Measurements from ENCODE around the gene RABAC1. TPM values are rescaled to one million over a fixed set of nuclear protein-coding genes. Genes with fewer than 3 reads are reported as not detected.
A peak's percentile ranks its signal among the peaks of the same experiment; 100 is the strongest.

The RABAC1 gene
- total and polyA plus RNA-seq, 3 experiments from 2014 or later = 74.7 to 220 (median 83.3) TPM

DNA sequence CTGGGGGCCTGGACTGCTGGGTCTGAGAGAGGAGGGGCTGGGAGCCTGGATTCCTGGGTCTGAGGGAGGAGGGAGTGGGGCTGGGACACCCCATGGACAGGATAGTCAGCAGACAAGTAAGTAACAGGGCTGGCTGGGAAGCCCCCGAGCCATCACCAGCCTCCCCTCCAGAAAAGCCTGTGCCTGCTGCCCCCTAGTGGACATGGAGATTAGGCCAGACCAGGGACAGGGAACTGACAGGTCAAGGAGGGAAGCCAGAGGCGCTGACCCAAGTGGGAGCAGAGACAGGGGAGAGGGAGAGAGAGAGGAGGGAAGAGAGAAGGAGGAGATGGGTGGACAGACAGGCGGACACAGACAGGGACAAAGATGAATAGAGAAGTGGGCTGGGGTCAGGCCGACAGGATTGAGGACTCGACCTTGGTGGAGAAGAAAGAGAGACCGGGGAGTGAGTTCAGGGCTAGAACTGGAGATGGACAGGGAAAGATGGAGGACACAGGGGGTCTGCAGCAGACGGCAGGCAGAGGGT, 24.2 kb downstream of the RABAC1 start:
- peaks cover 48% of the 10 kb centered on the region for H3K4me1 ChIP-seq (ENCODE audit: insufficient read depth, low read length)
- H3K9me3 ChIP-seq (ENCODE audit: low read length) = no peaks in the 10 kb centered on the region

DNA sequence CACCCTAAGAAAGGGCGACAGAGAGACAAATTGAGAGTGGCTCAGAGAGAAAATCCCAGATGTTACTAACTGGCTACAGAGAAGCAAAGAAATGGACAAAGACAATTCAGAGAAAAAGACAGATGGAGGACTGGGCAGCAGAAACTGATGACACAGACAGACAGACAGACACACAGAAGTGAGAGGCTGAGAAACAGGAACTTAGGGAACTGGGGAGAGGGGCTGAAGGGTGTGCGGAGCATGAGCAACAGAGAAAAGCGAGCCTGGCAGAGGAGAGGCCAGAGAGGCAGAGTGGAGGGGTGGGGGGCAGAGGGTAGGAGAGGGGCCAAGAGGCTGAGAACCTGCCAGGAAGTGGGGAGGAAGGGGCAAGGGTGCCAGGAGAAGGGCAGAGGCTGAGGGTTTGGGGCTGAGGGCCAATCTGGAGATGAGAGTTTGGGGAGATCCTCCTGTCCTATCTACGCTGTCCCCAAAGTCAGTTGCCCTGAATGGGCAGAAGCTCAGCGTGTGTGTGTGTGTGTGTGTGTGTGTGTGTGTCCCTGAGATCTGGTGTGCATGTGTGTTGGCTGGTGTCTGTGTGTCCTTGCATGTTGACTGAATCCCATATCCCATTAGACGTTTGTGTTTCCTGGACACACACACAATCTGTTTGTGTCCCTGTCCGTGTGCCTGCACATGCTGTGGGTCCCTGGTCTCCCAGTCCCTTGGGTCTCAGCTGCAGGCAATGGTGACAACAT, 25.3 kb downstream of the RABAC1 start:
- Mint-ChIP-seq H3K27ac (peak overlapping the region; percentile 41 to 94 (median 89)), H3K9me3 (no peaks in the 10 kb centered on the region), H3K27me3 (peaks cover 7 to 11% of the 10 kb centered on the region in 2 donors), H3K36me3 (peaks cover 0 to 3% (median 0%) of the 10 kb centered on the region in 3 donors), H3K4me3 (no peak overlapping the region), H3K4me1 (peaks cover 53 to 70% (median 53%) of the 10 kb centered on the region in 3 donors)
- Histone ChIP-seq H3K9me3 (ENCODE audit: low read length) (no peaks in the 10 kb centered on the region), H3K27ac (ENCODE audit: low read depth, low read length) (no peak overlapping the region), H3K4me1 (ENCODE audit: insufficient read depth, low read length) (peaks cover 56% of the 10 kb centered on the region), H3K27me3 (ENCODE audit: insufficient read depth, low read length, poor library complexity, severe bottlenecking) (peaks cover 8% of the 10 kb centered on the region), H3K36me3 (ENCODE audit: insufficient read depth, low read length) (no peaks in the 10 kb centered on the region), H3K4me3 (ENCODE audit: low read length) (no peak overlapping the region)
- no peak for DNase-seq
- POLR2A ChIA-PET = no interaction called here
- CTCF ChIA-PET = interaction anchor here (0.6 to 3.5 kb wide), 9 partner anchors 9 to 74 kb away, joined by 3 to 27 read pairs (median 4); partner anchors contain the start of gene RPS19

More for the DNA sequence above, 24.2 kb downstream of the RABAC1 start:
- no peak overlapping the region for H3K27ac ChIP-seq (ENCODE audit: low read depth, low read length)
- peak; percentile 60 to 85 (median 71) for DNase-seq
- peaks cover 8% of the 10 kb centered on the region for H3K27me3 ChIP-seq (ENCODE audit: insufficient read depth, low read length, poor library complexity, severe bottlenecking)
- no peaks in the 10 kb centered on the region for H3K36me3 ChIP-seq (ENCODE audit: insufficient read depth, low read length)
- POLR2A ChIA-PET = no interaction called here
- H3K4me1 Mint-ChIP-seq = peaks cover 44 to 59% (median 44%) of the 10 kb centered on the region in 3 donors
- H3K4me3 Mint-ChIP-seq = peak overlapping the region in 4 of 7 donors; percentile 4 to 48 (median 15)
- no peak overlapping the region for H3K4me3 ChIP-seq (ENCODE audit: low read length)
- H3K27me3 Mint-ChIP-seq = peaks cover 7 to 11% of the 10 kb centered on the region in 2 donors
- CTCF ChIA-PET = interaction anchor here (1.0 to 3.5 kb wide), 5 partner anchors 11 to 75 kb away, joined by 3 to 27 read pairs (median 5); partner anchors contain the start of gene RPS19
- no peaks in the 10 kb centered on the region for H3K9me3 Mint-ChIP-seq
- peak overlapping the region; percentile 41 to 95 (median 88) for H3K27ac Mint-ChIP-seq
- H3K36me3 Mint-ChIP-seq = no peaks in the 10 kb centered on the region

- peaks cover 58% of the 10 kb centered on the region for H3K4me1 ChIP-seq (ENCODE audit: insufficient read depth, low read length)
- Mint-ChIP-seq H3K4me3 (no peak overlapping the region), H3K4me1 (peaks cover 56 to 68% (median 57%) of the 10 kb centered on the region in 3 donors), H3K9me3 (no peaks in the 10 kb centered on the region), H3K27ac (peak overlapping the region in 5 of 8 donors; percentile 65 to 91 (median 75)), H3K36me3 (peaks cover 0 to 5% (median 0%) of the 10 kb centered on the region in 3 donors), H3K27me3 (peaks cover 7 to 11% of the 10 kb centered on the region in 2 donors)
- DNase-seq = no peak
- no peaks in the 10 kb centered on the region for H3K36me3 ChIP-seq (ENCODE audit: insufficient read depth, low read length)
- H3K4me3 ChIP-seq (ENCODE audit: low read length) = no peak overlapping the region
- no peaks in the 10 kb centered on the region for H3K9me3 ChIP-seq (ENCODE audit: low read length)
- no peak overlapping the region for H3K27ac ChIP-seq (ENCODE audit: low read depth, low read length)
- CTCF ChIA-PET = interaction anchor here (3.5 kb wide), 1 partner anchor 59 kb away, joined by 27 read pairs; no protein-coding TSS in a partner anchor
- POLR2A ChIA-PET = no interaction called here
- H3K27me3 ChIP-seq (ENCODE audit: insufficient read depth, low read length, poor library complexity, severe bottlenecking) = peaks cover 8% of the 10 kb centered on the region
Observed at GRCh38 chr19:41932720-41933332, 26.3 kb downstream of the RABAC1 start.

GRCh38 chr19:41932259-41932719, 26.8 kb downstream of the RABAC1 start:
- Histone ChIP-seq H3K4me1 (ENCODE audit: insufficient read depth, low read length) (peaks cover 58% of the 10 kb centered on the region), H3K4me3 (ENCODE audit: low read length) (no peak overlapping the region), H3K27me3 (ENCODE audit: insufficient read depth, low read length, poor library complexity, severe bottlenecking) (peaks cover 8% of the 10 kb centered on the region), H3K27ac (ENCODE audit: low read depth, low read length) (no peak overlapping the region), H3K36me3 (ENCODE audit: insufficient read depth, low read length) (no peaks in the 10 kb centered on the region), H3K9me3 (ENCODE audit: low read length) (no peaks in the 10 kb centered on the region)
- H3K4me1 Mint-ChIP-seq = peaks cover 51 to 62% (median 53%) of the 10 kb centered on the region in 3 donors
- CTCF ChIA-PET = interaction anchor here (3.5 kb wide), 1 partner anchor 58 kb away, joined by 27 read pairs; no protein-coding TSS in a partner anchor
- H3K27me3 Mint-ChIP-seq = peaks cover 7 to 11% of the 10 kb centered on the region in 2 donors
- peak overlapping the region in 4 of 8 donors; percentile 13 to 82 (median 70) for H3K27ac Mint-ChIP-seq
- POLR2A ChIA-PET = interaction anchor here (0.6 kb wide), 1 partner anchor 158 kb away, joined by 5 read pairs; no protein-coding TSS in a partner anchor
- DNase-seq = no peak
- H3K9me3 Mint-ChIP-seq = no peaks in the 10 kb centered on the region
- peaks cover 0 to 5% (median 0%) of the 10 kb centered on the region in 3 donors for H3K36me3 Mint-ChIP-seq
- H3K4me3 Mint-ChIP-seq = no peak overlapping the region

DNA sequence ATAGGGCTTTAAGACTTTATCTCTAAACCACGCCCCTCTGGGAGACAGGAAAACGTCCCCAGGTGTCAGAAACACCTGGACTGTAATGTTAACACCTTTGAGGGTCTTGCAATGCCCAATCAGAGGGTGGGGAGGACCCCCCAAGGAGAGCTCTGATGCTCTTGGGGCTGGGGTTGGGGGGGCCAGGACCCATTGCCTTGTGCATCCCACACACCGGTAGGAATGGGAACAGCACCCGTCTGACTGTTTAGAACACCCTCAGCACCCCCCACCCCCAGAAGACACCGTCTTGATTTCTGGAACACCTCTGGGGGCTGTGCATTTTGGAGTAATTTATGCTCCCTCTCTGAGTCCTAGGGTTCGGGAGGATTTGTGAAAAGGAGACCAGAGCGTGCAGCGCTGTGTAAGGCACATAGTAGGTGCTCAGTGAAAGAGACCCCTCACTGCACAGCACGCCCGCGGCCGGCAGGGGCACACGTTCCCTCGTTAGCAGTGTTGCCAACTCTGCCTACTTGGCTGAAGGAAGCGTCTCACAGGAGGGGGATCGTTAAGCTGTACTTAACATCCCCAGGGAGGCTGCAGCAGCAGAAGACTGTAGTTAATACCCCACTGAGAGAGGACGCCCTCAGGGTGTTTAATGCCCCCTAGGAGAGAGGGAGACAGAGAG, 28.1 kb downstream of the RABAC1 start:
- ChIA-PET CTCF (interaction anchor here (0.6 to 5.1 kb wide), 6 partner anchors 10 to 62 kb away, joined by 3 to 30 read pairs (median 3); no protein-coding TSS in a partner anchor), POLR2A (interaction anchor here (0.9 to 1.0 kb wide), 2 partner anchors 9 to 19 kb away, joined by 3 to 4 read pairs; no protein-coding TSS in a partner anchor)
- Mint-ChIP-seq H3K4me3 (peak overlapping the region in 2 of 7 donors; percentile 44 to 72), H3K9me3 (no peaks in the 10 kb centered on the region), H3K4me1 (peaks cover 42 to 51% (median 45%) of the 10 kb centered on the region in 3 donors), H3K36me3 (peaks cover 0 to 5% (median 0%) of the 10 kb centered on the region in 3 donors), H3K27ac (peak overlapping the region in 5 of 8 donors; percentile 20 to 79 (median 40)), H3K27me3 (peaks cover 5 to 7% of the 10 kb centered on the region in 2 donors)
- peaks cover 48% of the 10 kb centered on the region for H3K4me1 ChIP-seq (ENCODE audit: insufficient read depth, low read length)
- no peak overlapping the region for H3K27ac ChIP-seq (ENCODE audit: low read depth, low read length)
- no peak for DNase-seq
- H3K4me3 ChIP-seq (ENCODE audit: low read length) = no peak overlapping the region
- H3K36me3 ChIP-seq (ENCODE audit: insufficient read depth, low read length) = no peaks in the 10 kb centered on the region
- H3K9me3 ChIP-seq (ENCODE audit: low read length) = no peaks in the 10 kb centered on the region
- H3K27me3 ChIP-seq (ENCODE audit: insufficient read depth, low read length, poor library complexity, severe bottlenecking) = peaks cover 5% of the 10 kb centered on the region

DNA sequence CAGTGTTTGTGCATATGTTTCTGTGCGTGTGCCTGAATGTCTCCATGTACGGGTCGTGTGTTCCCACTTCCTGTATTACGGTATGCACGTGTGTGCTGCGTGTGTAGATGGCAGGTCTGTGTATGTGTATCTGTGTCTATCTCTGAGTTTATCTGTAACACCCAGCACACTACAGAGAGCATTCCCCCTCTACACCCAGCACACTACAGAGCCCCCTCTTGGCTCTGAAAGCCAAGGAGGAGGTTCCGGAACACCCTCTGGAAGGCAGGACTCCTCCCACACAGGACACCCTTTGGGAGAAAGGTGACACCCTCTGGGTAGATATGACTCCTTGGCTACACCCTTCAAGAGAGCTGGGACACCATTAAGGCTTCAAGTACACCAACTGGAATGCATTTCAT, 28.8 kb downstream of the RABAC1 start:
- Histone ChIP-seq H3K27ac (ENCODE audit: low read depth, low read length) (no peak overlapping the region), H3K9me3 (ENCODE audit: low read length) (no peaks in the 10 kb centered on the region), H3K27me3 (ENCODE audit: insufficient read depth, low read length, poor library complexity, severe bottlenecking) (peaks cover 1% of the 10 kb centered on the region), H3K36me3 (ENCODE audit: insufficient read depth, low read length) (no peaks in the 10 kb centered on the region), H3K4me1 (ENCODE audit: insufficient read depth, low read length) (peaks cover 43% of the 10 kb centered on the region), H3K4me3 (ENCODE audit: low read length) (no peak overlapping the region)
- ChIA-PET CTCF (interaction anchor here (0.8 to 5.1 kb wide), 8 partner anchors 13 to 70 kb away, joined by 3 to 30 read pairs (median 4); partner anchors contain the start of gene RPS19), POLR2A (interaction anchor here (0.9 to 1.6 kb wide), 3 partner anchors 15 to 21 kb away, joined by 4 to 8 read pairs (median 8); no protein-coding TSS in a partner anchor)
- Mint-ChIP-seq H3K4me1 (peaks cover 40 to 47% (median 43%) of the 10 kb centered on the region in 3 donors), H3K27me3 (peaks cover 3 to 6% of the 10 kb centered on the region in 2 donors), H3K9me3 (no peaks in the 10 kb centered on the region), H3K36me3 (peaks cover 0 to 5% (median 0%) of the 10 kb centered on the region in 3 donors), H3K27ac (peak overlapping the region in 5 of 8 donors; percentile 16 to 79 (median 25)), H3K4me3 (peak overlapping the region in 6 of 7 donors; percentile 36 to 65 (median 52))
- DNase-seq = no peak

- Mint-ChIP-seq H3K9me3 (no peaks in the 10 kb centered on the region), H3K27ac (peak overlapping the region in 4 of 8 donors; percentile 10 to 92 (median 73)), H3K36me3 (peaks cover 0 to 5% (median 0%) of the 10 kb centered on the region in 3 donors), H3K4me3 (peak overlapping the region in 6 of 7 donors; percentile 36 to 94 (median 87)), H3K27me3 (no peaks in the 10 kb centered on the region), H3K4me1 (peaks cover 33 to 40% (median 36%) of the 10 kb centered on the region in 3 donors)
- peak in 1 of 5 donors; percentile 43 for DNase-seq
- POLR2A ChIA-PET = interaction anchor here (0.6 to 1.6 kb wide), 4 partner anchors 16 to 35 kb away, joined by 3 to 8 read pairs (median 6); no protein-coding TSS in a partner anchor
- CTCF ChIA-PET = interaction anchor here (0.8 to 5.1 kb wide), 6 partner anchors 16 to 70 kb away, joined by 3 to 30 read pairs (median 4); partner anchors contain the start of gene RPS19
- no peak overlapping the region for H3K4me3 ChIP-seq (ENCODE audit: low read length)
- peak overlapping the region; percentile 53 for H3K27ac ChIP-seq (ENCODE audit: low read depth, low read length)
- H3K4me1 ChIP-seq (ENCODE audit: insufficient read depth, low read length) = peaks cover 36% of the 10 kb centered on the region
- no peaks in the 10 kb centered on the region for H3K36me3 ChIP-seq (ENCODE audit: insufficient read depth, low read length)
- H3K9me3 ChIP-seq (ENCODE audit: low read length) = no peaks in the 10 kb centered on the region
- H3K27me3 ChIP-seq (ENCODE audit: insufficient read depth, low read length, poor library complexity, severe bottlenecking) = no peaks in the 10 kb centered on the region
Observed at GRCh38 chr19:41929536-41930071, 29.5 kb downstream of the RABAC1 start.

Measured in CD8-positive, alpha-beta memory T cell (primary cell).